Subcutaneous abdominal adipose tissue (tissue), 5 donors: ENCODE data around the gene FHAD1.

Source experiments
- H3K27ac ChIP-seq: one replicate; pipeline ENCODE4 v1.7.0; 2013; ENCODE audit warnings: low read depth, mild to moderate bottlenecking, inconsistent platforms, low read length, moderate library complexity
- H3K27me3 ChIP-seq, 5 donors: one replicate each; pipeline ENCODE4 v1.7.0; 2013; ENCODE audit warnings: low read length in 5 of 5, inconsistent platforms in 1 of 5; ENCODE audit not compliant: control insufficient read depth in 5 of 5, insufficient read depth in 4 of 5
- H3K36me3 ChIP-seq, 5 donors: one replicate each; pipeline ENCODE4 v1.7.0; 2013; ENCODE audit warnings: low read length in 5 of 5; ENCODE audit not compliant: control insufficient read depth in 5 of 5, insufficient read depth in 5 of 5
- H3K4me1 ChIP-seq, 5 donors: one replicate each; pipeline ENCODE4 v1.7.0; 2013; ENCODE audit warnings: low read length in 5 of 5, mild to moderate bottlenecking in 3 of 5, moderate library complexity in 1 of 5; ENCODE audit not compliant: control insufficient read depth in 5 of 5, insufficient read depth in 5 of 5
- H3K4me3 ChIP-seq, 5 donors: one replicate each; pipeline ENCODE4 v1.7.0; 2013; ENCODE audit warnings: low read length in 5 of 5, low read depth in 1 of 5
- H3K9ac ChIP-seq, 5 donors: one replicate each; pipeline ENCODE4 v1.7.0; 2013; ENCODE audit warnings: low read length in 5 of 5, mild to moderate bottlenecking in 4 of 5, moderate library complexity in 3 of 5
- H3K9me3 ChIP-seq, 5 donors: one replicate each; pipeline ENCODE4 v1.7.0; 2013; ENCODE audit warnings: low read length in 5 of 5; ENCODE audit not compliant: control insufficient read depth in 5 of 5
- donor health status: healthy.
- donor health status: healthy.
- donor health status: healthy.
- donor health status: healthy.
- donor health status: healthy.

FHAD1 gene

GRCh38 chr1:15357612-15358207 is 110.7 kb downstream of the FHAD1 start:
- Histone ChIP-seq H3K4me1 (peaks cover 0 to 17% (median 15%) of the 10 kb centered on the region in 5 donors), H3K36me3 (no peaks in the 10 kb centered on the region), H3K4me3 (no peak overlapping the region), H3K27ac (no peak overlapping the region), H3K9me3 (no peaks in the 10 kb centered on the region), H3K27me3 (no peaks in the 10 kb centered on the region), H3K9ac (no peak overlapping the region)

DNA sequence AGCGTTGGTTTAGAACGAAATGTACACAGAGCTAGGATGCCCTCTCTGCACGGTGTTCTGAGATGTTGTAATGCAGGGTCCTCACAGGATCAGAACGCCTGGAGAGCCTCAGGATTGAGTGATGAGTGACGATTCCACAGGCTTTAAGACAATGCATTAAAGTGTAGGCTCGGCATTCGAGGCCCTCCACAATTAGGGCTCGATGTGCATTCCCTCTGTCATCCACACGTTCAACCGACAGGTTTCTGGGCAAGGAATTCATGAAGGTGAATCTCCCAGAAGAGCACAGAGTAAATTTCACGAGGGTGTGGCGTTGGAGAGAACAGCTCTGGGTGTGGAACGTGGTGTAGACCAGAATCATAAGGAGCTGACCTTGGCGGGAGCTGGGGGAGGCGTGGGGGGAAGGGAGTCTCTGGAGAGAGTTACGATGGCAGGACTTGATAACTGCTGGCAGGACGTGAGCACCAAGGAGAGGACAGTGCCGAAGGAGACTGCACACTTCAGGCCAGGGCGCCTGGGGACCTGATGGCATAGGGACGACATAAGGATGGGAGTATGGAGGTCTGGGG is 111.6 kb downstream of the FHAD1 start:
- no peak overlapping the region for H3K9ac ChIP-seq
- no peak overlapping the region for H3K27ac ChIP-seq
- H3K4me1 ChIP-seq, result peaks cover 0 to 17% (median 15%) of the 10 kb centered on the region in 5 donors
- H3K27me3 ChIP-seq, result no peaks in the 10 kb centered on the region
- H3K36me3 ChIP-seq, result no peaks in the 10 kb centered on the region
- no peak overlapping the region for H3K4me3 ChIP-seq
- H3K9me3 ChIP-seq, result no peaks in the 10 kb centered on the region

- Histone ChIP-seq H3K36me3 (no peaks in the 10 kb centered on the region), H3K27ac (no peak overlapping the region), H3K27me3 (no peaks in the 10 kb centered on the region), H3K4me3 (no peak overlapping the region), H3K4me1 (peaks cover 0 to 11% (median 9%) of the 10 kb centered on the region in 5 donors), H3K9ac (no peak overlapping the region), H3K9me3 (no peaks in the 10 kb centered on the region)
Measured at GRCh38 chr1:15360700-15361099, 113.7 kb downstream of the FHAD1 start.

GRCh38 chr1:15362096-15362736 is 115.2 kb downstream of the FHAD1 start:
- Histone ChIP-seq H3K4me3 (no peak overlapping the region), H3K27me3 (no peaks in the 10 kb centered on the region), H3K36me3 (no peaks in the 10 kb centered on the region), H3K9ac (no peak overlapping the region), H3K27ac (no peak overlapping the region), H3K4me1 (peaks cover 0 to 11% (median 9%) of the 10 kb centered on the region in 5 donors), H3K9me3 (no peaks in the 10 kb centered on the region)

DNA sequence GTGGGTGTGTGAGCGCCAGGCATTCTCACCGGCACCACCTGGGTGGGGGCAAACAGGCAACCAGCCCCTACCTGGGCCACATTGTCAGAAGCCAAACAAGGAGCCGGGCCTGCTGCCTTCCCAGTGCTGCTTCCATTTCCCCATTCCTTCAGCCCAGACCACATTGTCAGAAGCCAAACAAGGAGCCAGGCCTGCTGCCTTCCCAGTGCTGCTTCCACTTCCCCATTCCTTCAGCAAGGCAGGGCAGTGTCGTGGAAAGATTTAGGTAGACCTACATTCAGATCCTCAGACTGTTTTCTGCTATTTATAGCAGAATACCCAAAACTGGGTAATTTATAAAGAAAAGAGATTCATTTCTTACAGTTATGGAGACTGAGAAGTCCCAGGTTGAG is 115.7 kb downstream of the FHAD1 start:
- H3K4me3 ChIP-seq, result no peak overlapping the region
- H3K9me3 ChIP-seq, result no peaks in the 10 kb centered on the region
- no peak overlapping the region for H3K27ac ChIP-seq
- peaks cover 0 to 11% (median 9%) of the 10 kb centered on the region in 5 donors for H3K4me1 ChIP-seq
- no peaks in the 10 kb centered on the region for H3K27me3 ChIP-seq
- no peak overlapping the region for H3K9ac ChIP-seq
- H3K36me3 ChIP-seq, result no peaks in the 10 kb centered on the region

GRCh38 chr1:15364740-15365139 is 117.7 kb downstream of the FHAD1 start:
- H3K9ac ChIP-seq, result no peak overlapping the region
- H3K4me3 ChIP-seq, result no peak overlapping the region
- no peaks in the 10 kb centered on the region for H3K36me3 ChIP-seq
- no peaks in the 10 kb centered on the region for H3K9me3 ChIP-seq
- peaks cover 0 to 11% (median 9%) of the 10 kb centered on the region in 5 donors for H3K4me1 ChIP-seq
- H3K27me3 ChIP-seq, result no peaks in the 10 kb centered on the region
- H3K27ac ChIP-seq, result no peak overlapping the region

GRCh38 chr1:15368888-15369287 is 121.9 kb downstream of the FHAD1 start:
- Histone ChIP-seq H3K27me3 (peaks cover 0 to 6% (median 0%) of the 10 kb centered on the region in 5 donors), H3K4me3 (no peak overlapping the region), H3K27ac (no peak overlapping the region), H3K4me1 (peaks cover 1 to 18% (median 16%) of the 10 kb centered on the region in 5 donors), H3K9ac (no peak overlapping the region), H3K9me3 (no peaks in the 10 kb centered on the region), H3K36me3 (no peaks in the 10 kb centered on the region)

DNA sequence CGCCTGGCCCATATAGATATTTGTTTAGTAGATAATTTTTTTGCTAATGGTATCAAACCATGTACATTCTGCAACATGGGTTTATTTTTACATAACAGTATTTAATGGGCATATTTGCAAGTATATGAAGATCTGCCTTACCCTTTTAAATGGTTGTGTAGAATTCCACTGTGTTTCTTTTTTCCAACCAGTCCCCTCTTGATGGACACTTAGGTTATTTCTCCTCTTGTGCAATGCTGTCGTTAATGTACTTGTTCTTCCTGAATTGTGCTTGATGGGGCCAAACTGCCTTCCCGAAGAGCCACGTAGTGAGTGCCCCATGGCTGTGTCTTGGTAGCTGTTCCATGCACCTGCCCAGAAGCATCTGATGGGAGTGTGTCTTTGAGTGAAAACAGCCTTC is 123.2 kb downstream of the FHAD1 start:
- Histone ChIP-seq H3K9ac (no peak overlapping the region), H3K4me3 (no peak overlapping the region), H3K36me3 (no peaks in the 10 kb centered on the region), H3K9me3 (no peaks in the 10 kb centered on the region), H3K4me1 (peaks cover 1 to 18% (median 16%) of the 10 kb centered on the region in 5 donors), H3K27ac (no peak overlapping the region), H3K27me3 (peaks cover 0 to 6% (median 0%) of the 10 kb centered on the region in 5 donors)

DNA sequence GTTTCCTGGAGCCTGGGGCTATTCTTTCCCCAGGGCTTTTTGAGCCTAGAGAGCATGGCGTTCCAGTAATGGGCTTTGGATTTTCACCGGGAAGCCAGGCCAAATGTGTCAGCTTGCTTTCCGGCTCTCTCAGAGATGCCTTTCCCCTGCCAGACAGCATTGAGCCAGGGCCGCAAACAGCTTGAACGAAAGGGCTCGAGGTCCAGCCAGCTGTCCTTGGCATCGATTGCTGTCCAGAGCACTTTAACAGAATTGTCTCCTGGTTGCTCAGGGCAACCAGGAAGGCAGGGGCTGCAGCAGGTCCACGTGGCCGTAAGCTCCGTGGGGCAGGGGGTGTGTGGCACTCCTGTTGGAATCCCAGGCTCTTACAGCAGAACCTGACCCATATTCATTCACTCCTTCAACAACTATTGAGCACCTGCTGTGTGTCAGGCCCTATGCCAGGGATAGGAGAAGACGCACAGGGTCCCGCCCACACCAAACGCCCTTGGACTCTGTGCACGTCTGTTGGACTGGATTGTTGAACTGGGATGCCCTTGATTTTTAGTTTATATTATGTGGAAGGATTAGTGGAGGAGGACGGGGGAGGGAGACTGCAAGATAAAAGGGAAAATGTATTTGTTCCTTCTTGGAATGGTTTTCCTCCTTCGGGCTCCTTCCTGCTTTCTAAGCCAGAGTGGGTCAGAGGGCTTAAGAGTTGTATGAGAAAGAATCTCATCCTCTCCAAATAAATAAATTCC is 123.9 kb downstream of the FHAD1 start:
- Histone ChIP-seq H3K27me3 (peaks cover 0 to 6% (median 0%) of the 10 kb centered on the region in 5 donors), H3K4me3 (peak overlapping the region in 1 of 5 donors; percentile 16), H3K9me3 (no peaks in the 10 kb centered on the region), H3K36me3 (no peaks in the 10 kb centered on the region), H3K9ac (no peak overlapping the region), H3K4me1 (peaks cover 1 to 18% (median 16%) of the 10 kb centered on the region in 5 donors), H3K27ac (no peak overlapping the region)
